Trophoblast cell (in vitro differentiated cells and primary cell): ENCODE results near the gene RIPK1.
A peak's percentile ranks its signal among the peaks of the same experiment; 100 is the strongest.

Source experiments
- DNase-seq, 2 donors: peaks; one replicate each; pipeline ENCODE4 v3.0.0-alpha.2; 2016
- H2AFZ ChIP-seq: 2 replicates; pipeline ENCODE4 v1.6.1; 2013; ENCODE audit warnings: low read length, moderate library complexity, mild to moderate bottlenecking; ENCODE audit not compliant: insufficient read depth, poor library complexity
- H2AK5ac ChIP-seq: 2 replicates; pipeline ENCODE4 v1.6.1; 2013; ENCODE audit warnings: mild to moderate bottlenecking, low read length
- H2BK120ac ChIP-seq: 2 replicates; pipeline ENCODE4 v1.6.1; 2013; ENCODE audit warnings: low read length, mild to moderate bottlenecking, moderate library complexity; ENCODE audit not compliant: insufficient read depth, poor library complexity
- H2BK12ac ChIP-seq: 2 replicates; pipeline ENCODE4 v1.6.1; 2013; ENCODE audit warnings: mild to moderate bottlenecking, low read length, moderate library complexity
- H2BK5ac ChIP-seq: 2 replicates; pipeline ENCODE4 v1.6.1; 2013; ENCODE audit warnings: low read length, low read depth, moderate library complexity, mild to moderate bottlenecking; ENCODE audit not compliant: poor library complexity
- H3K14ac ChIP-seq: 2 replicates; pipeline ENCODE4 v1.6.1; 2013; ENCODE audit warnings: mild to moderate bottlenecking, low read length
- H3K18ac ChIP-seq: 2 replicates; pipeline ENCODE4 v1.6.1; 2013; ENCODE audit warnings: mild to moderate bottlenecking, low read length
- H3K23ac ChIP-seq: 2 replicates; pipeline ENCODE4 v1.6.1; 2013; ENCODE audit warnings: low read length
- H3K27ac ChIP-seq: 2 replicates; pipeline ENCODE4 v1.5.1; 2013; ENCODE audit warnings: low read depth, mild to moderate bottlenecking, inconsistent platforms, low read length, moderate library complexity
- H3K27me3 ChIP-seq: 2 replicates; pipeline ENCODE4 v1.6.1; 2013; ENCODE audit warnings: inconsistent platforms, mild to moderate bottlenecking, low read length, moderate library complexity; ENCODE audit not compliant: insufficient read depth
- H3K36me3 ChIP-seq, 2 experiments: 1 replicate in 1 of 2; 2 replicates in 1 of 2; pipeline ENCODE4 v1.6.1; 2013; ENCODE audit warnings: low read length in 2 of 2, mild to moderate bottlenecking in 2 of 2, moderate library complexity in 1 of 2; ENCODE audit not compliant: insufficient read depth in 2 of 2, control insufficient read depth in 1 of 2
- H3K4ac ChIP-seq: 2 replicates; pipeline ENCODE4 v1.6.1; 2013; ENCODE audit warnings: low read depth, mild to moderate bottlenecking, low read length, moderate library complexity
- H3K4me1 ChIP-seq, 2 experiments: 1 replicate in 1 of 2; 2 replicates in 1 of 2; pipeline ENCODE4 v1.6.1; 2013; ENCODE audit warnings: low read length in 2 of 2, mild to moderate bottlenecking in 2 of 2, moderate library complexity in 1 of 2; ENCODE audit not compliant: insufficient read depth in 2 of 2, control insufficient read depth in 1 of 2
- H3K4me2 ChIP-seq: 2 replicates; pipeline ENCODE4 v1.6.1; 2013; ENCODE audit warnings: inconsistent platforms, mild to moderate bottlenecking, low read length, moderate library complexity
- H3K4me3 ChIP-seq: 2 replicates; pipeline ENCODE4 v1.5.1; 2013; ENCODE audit warnings: mild to moderate bottlenecking, low read depth, low read length, inconsistent platforms
- H3K79me1 ChIP-seq: one replicate; pipeline ENCODE4 v1.6.1; 2013; ENCODE audit warnings: low read length
- H3K79me2 ChIP-seq: 2 replicates; pipeline ENCODE4 v1.6.1; 2013; ENCODE audit warnings: low read length, mild to moderate bottlenecking; ENCODE audit not compliant: control insufficient read depth, insufficient read depth, poor library complexity
- H3K9ac ChIP-seq: 2 replicates; pipeline ENCODE4 v1.6.1; 2013; ENCODE audit warnings: mild to moderate bottlenecking, low read length
- H3K9me3 ChIP-seq: 2 replicates; pipeline ENCODE4 v1.6.1; 2013; ENCODE audit warnings: low read depth, mild to moderate bottlenecking, control low read depth, inconsistent platforms, low read length; ENCODE audit not compliant: insufficient read depth
- H4K12ac ChIP-seq: 2 replicates; pipeline ENCODE4 v1.6.1; 2013; ENCODE audit warnings: low read depth, mild to moderate bottlenecking, low read length, moderate library complexity
- H4K8ac ChIP-seq: 2 replicates; pipeline ENCODE4 v1.6.1; 2013; ENCODE audit warnings: low read depth, mild to moderate bottlenecking, low read length, moderate library complexity
- H4K91ac ChIP-seq: one replicate; pipeline ENCODE4 v1.6.1; 2013; ENCODE audit warnings: low read depth, mild to moderate bottlenecking, low read length, moderate library complexity
- WGBS: extraction: QIAGEN DNeasy Blood & Tissue Kit; methylation state at CpG from one replicate; pipeline ENCODE4 v1.1.7; 2013; ENCODE audit warnings: missing lambda C conversion rate; ENCODE audit not compliant: insufficient read length, insufficient coverage; ENCODE audit errors: extremely low coverage; 5-methylcytosine and 5-hydroxymethylcytosine counted together

The RIPK1 gene

GRCh38 chr6:3125815-3126214, 57.5 kb downstream of the RIPK1 start:
- Histone ChIP-seq H3K4me2 (no peak overlapping the region), H3K18ac (no peak overlapping the region), H2AFZ (no peak overlapping the region), H4K91ac (no peak overlapping the region), H3K14ac (no peak overlapping the region), H2BK120ac (no peak overlapping the region), H3K9ac (no peak overlapping the region), H3K4me1 (no peaks in the 10 kb centered on the region), H3K79me2 (no peaks in the 10 kb centered on the region), H2AK5ac (no peak overlapping the region), H3K27me3 (no peaks in the 10 kb centered on the region), H3K79me1 (no peaks in the 10 kb centered on the region), H3K4me3 (no peak overlapping the region), H4K12ac (no peak overlapping the region), H4K8ac (no peak overlapping the region), H2BK5ac (no peak overlapping the region), H2BK12ac (no peak overlapping the region), H3K36me3 (peaks cover 18 to 19% of the 10 kb centered on the region in 2 experiments), H3K4ac (no peak overlapping the region), H3K9me3 (no peaks in the 10 kb centered on the region), H3K23ac (no peak overlapping the region), H3K27ac (no peak overlapping the region)
- WGBS: no CpG with 5 or more reads among the region's 2 CpGs
- DNase-seq: no peak

GRCh38 chr6:3128356-3129108, 60.2 kb downstream of the RIPK1 start:
- no peak overlapping the region for H3K14ac ChIP-seq
- H3K9me3 ChIP-seq: peaks cover 3% of the 10 kb centered on the region
- peak overlapping the region; percentile 80 for H3K23ac ChIP-seq
- no peak overlapping the region for H2AK5ac ChIP-seq
- H3K79me1 ChIP-seq: no peaks in the 10 kb centered on the region
- no peak overlapping the region for H4K91ac ChIP-seq
- no peak overlapping the region for H2BK120ac ChIP-seq
- H3K4ac ChIP-seq: no peak overlapping the region
- no peak overlapping the region for H3K27ac ChIP-seq
- H3K4me1 ChIP-seq: no peaks in the 10 kb centered on the region
- H3K27me3 ChIP-seq: no peaks in the 10 kb centered on the region
- no peak overlapping the region for H4K8ac ChIP-seq
- no peak overlapping the region for H2BK12ac ChIP-seq
- H3K18ac ChIP-seq: no peak overlapping the region
- H3K4me3 ChIP-seq: no peak overlapping the region
- no peak overlapping the region for H4K12ac ChIP-seq
- H2BK5ac ChIP-seq: no peak overlapping the region
- no peak overlapping the region for H3K9ac ChIP-seq
- peaks cover 35 to 36% of the 10 kb centered on the region in 2 experiments for H3K36me3 ChIP-seq
- DNase-seq: no peak
- no peaks in the 10 kb centered on the region for H3K79me2 ChIP-seq
- H3K4me2 ChIP-seq: no peak overlapping the region
- H2AFZ ChIP-seq: no peak overlapping the region
- no CpG with 5 or more reads among the region's 15 CpGs for WGBS

GRCh38 chr6:3131695-3132094, 63.4 kb downstream of the RIPK1 start:
- Histone ChIP-seq H4K8ac (no peak overlapping the region), H3K23ac (no peak overlapping the region), H3K79me2 (no peaks in the 10 kb centered on the region), H2AFZ (no peak overlapping the region), H3K4me1 (no peaks in the 10 kb centered on the region), H3K79me1 (no peaks in the 10 kb centered on the region), H2BK12ac (no peak overlapping the region), H3K4ac (no peak overlapping the region), H2BK5ac (no peak overlapping the region), H2BK120ac (no peak overlapping the region), H3K4me2 (no peak overlapping the region), H4K12ac (no peak overlapping the region), H2AK5ac (no peak overlapping the region), H3K9ac (no peak overlapping the region), H3K18ac (no peak overlapping the region), H3K27me3 (no peaks in the 10 kb centered on the region), H3K9me3 (peaks cover 3% of the 10 kb centered on the region), H4K91ac (no peak overlapping the region), H3K27ac (no peak overlapping the region), H3K4me3 (no peak overlapping the region), H3K36me3 (peaks cover 35 to 45% of the 10 kb centered on the region in 2 experiments), H3K14ac (no peak overlapping the region)
- WGBS: no CpG with 5 or more reads among the region's 15 CpGs
- no peak for DNase-seq

- Histone ChIP-seq H2AFZ (no peak overlapping the region), H3K9ac (no peak overlapping the region), H4K12ac (no peak overlapping the region), H4K91ac (no peak overlapping the region), H3K27ac (no peak overlapping the region), H3K4me2 (no peak overlapping the region), H2BK120ac (no peak overlapping the region), H2BK12ac (no peak overlapping the region), H3K18ac (no peak overlapping the region), H2AK5ac (no peak overlapping the region), H2BK5ac (no peak overlapping the region), H3K23ac (no peak overlapping the region), H3K14ac (no peak overlapping the region), H3K4ac (no peak overlapping the region), H3K4me3 (no peak overlapping the region), H3K79me2 (no peaks in the 10 kb centered on the region), H4K8ac (no peak overlapping the region), H3K79me1 (no peaks in the 10 kb centered on the region), H3K4me1 (no peaks in the 10 kb centered on the region), H3K9me3 (peaks cover 3% of the 10 kb centered on the region), H3K27me3 (no peaks in the 10 kb centered on the region), H3K36me3 (peaks cover 39 to 52% of the 10 kb centered on the region in 2 experiments)
- no CpG with 5 or more reads among the region's 9 CpGs for WGBS
- no peak for DNase-seq
Observed at GRCh38 chr6:3133515-3133914, 65.2 kb downstream of the RIPK1 start.
